Fibroblast of skin of left biceps (primary cell): ENCODE measurements around the gene CDH4.

Experiments used
- DNase-seq, 2 experiments: peaks; one replicate each; pipeline ENCODE4 v3.0.0-alpha.2; 2013; ENCODE audit warnings: low read depth in 2 of 2

Gene CDH4

GRCh38 chr20:61355585-61355984 is 103.5 kb downstream of the CDH4 start:
- no peak for DNase-seq

- no peak for DNase-seq
Measured at GRCh38 chr20:61356196-61356595, 104.1 kb downstream of the CDH4 start.

- DNase-seq: no peak
Measured at GRCh38 chr20:61357119-61357518, 105.1 kb downstream of the CDH4 start.

- DNase-seq: no peak
Measured at GRCh38 chr20:61359254-61359653, 107.2 kb downstream of the CDH4 start.

GRCh38 chr20:61360296-61360695 is 108.2 kb downstream of the CDH4 start:
- DNase-seq: no peak

- no peak for DNase-seq
Measured at GRCh38 chr20:61360940-61361339, 108.9 kb downstream of the CDH4 start.

GRCh38 chr20:61361501-61361900 is 109.4 kb downstream of the CDH4 start:
- no peak for DNase-seq

GRCh38 chr20:61364147-61364546 is 112.1 kb downstream of the CDH4 start:
- no peak for DNase-seq

GRCh38 chr20:61366914-61367313 is 114.9 kb downstream of the CDH4 start:
- DNase-seq: no peak

- DNase-seq: no peak
Measured at GRCh38 chr20:61369731-61370520, 117.9 kb downstream of the CDH4 start.

GRCh38 chr20:61370841-61371303 is 118.8 kb downstream of the CDH4 start:
- DNase-seq: no peak

GRCh38 chr20:61371501-61372136 is 119.6 kb downstream of the CDH4 start:
- DNase-seq: no peak

GRCh38 chr20:61372137-61373054 is 120.3 kb downstream of the CDH4 start:
- DNase-seq: no peak

- DNase-seq: no peak
Measured at GRCh38 chr20:61373055-61373399, 121.0 kb downstream of the CDH4 start.

- no peak for DNase-seq
Measured at GRCh38 chr20:61373956-61374545, 122.0 kb downstream of the CDH4 start.

- DNase-seq: no peak
Measured at GRCh38 chr20:61376541-61377240, 124.6 kb downstream of the CDH4 start.

- DNase-seq: no peak
Measured at GRCh38 chr20:61378694-61379355, 126.8 kb downstream of the CDH4 start.

- DNase-seq: no peak
Measured at GRCh38 chr20:61379898-61380544, 128.0 kb downstream of the CDH4 start.

- DNase-seq: no peak
Measured at GRCh38 chr20:61380545-61380915, 128.5 kb downstream of the CDH4 start.

- DNase-seq: no peak
Measured at GRCh38 chr20:61382194-61382593, 130.1 kb downstream of the CDH4 start.
